Sigmoid colon (tissue), 4 donors: ENCODE data around the gene NT5DC3.

Source experiments
- CTCF ChIP-seq, 4 experiments: fragments of 450-650 bp in 3 of 4; fragments of 200-600 bp in 1 of 4; IDR thresholded peaks; one replicate each; pipeline ENCODE4 v1.5.1; 2016 to 2019; ENCODE audit warnings: antibody characterized with exemption in 4 of 4, mild to moderate bottlenecking in 3 of 4, moderate library complexity in 2 of 4
- EP300 ChIP-seq, 4 donors: sonication (generic); formaldehyde crosslinking; IDR thresholded peaks; one replicate each; pipeline ENCODE4 v1.6.1; 2017; ENCODE audit warnings: antibody characterized with exemption in 4 of 4
- POLR2A ChIP-seq, 2 donors: fragments of 450-650 bp; IDR thresholded peaks; one replicate each; pipeline ENCODE4 v1.6.1; 2016; ENCODE audit warnings: antibody characterized with exemption in 2 of 2, mild to moderate bottlenecking in 2 of 2, moderate library complexity in 2 of 2

GRCh38 chr12:103833891-103834290, 7.1 kb downstream of the NT5DC3 start:
- TF ChIP-seq POLR2A (IDR thresholded peaks at IDR 0.05), result no peak
- TF ChIP-seq CTCF (IDR thresholded peaks at IDR 0.05), result no peak
- TF ChIP-seq EP300 (IDR thresholded peaks at IDR 0.05), result no peak
